Fibroblast of pulmonary artery (primary cell): ENCODE data around the gene CCDC81.
A peak's percentile ranks its signal among the peaks of the same experiment; 100 is the strongest.

Experiments
- DNase-seq: peaks from one replicate; pipeline ENCODE4 v3.0.0-alpha.2; 2010; ENCODE audit warnings: low read depth
- H3K4me3 ChIP-seq: replicated peaks from 2 replicates; pipeline ENCODE4 v1.5.1; 2011; ENCODE audit warnings: low read depth, mild to moderate bottlenecking, control low read depth, low read length, moderate library complexity
- CTCF ChIP-seq: IDR thresholded peaks from 2 replicates; pipeline ENCODE4 v1.5.1; 2011; ENCODE audit warnings: mild to moderate bottlenecking, control low read depth, low read length, inconsistent platforms; ENCODE audit errors: missing control alignments

CCDC81 gene

GRCh38 chr11:86444981-86445380 lies 70.3 kb downstream of the CCDC81 start:
- no peak for TF ChIP-seq CTCF
- DNase-seq = no peak
- no peak overlapping the region for H3K4me3 ChIP-seq

GRCh38 chr11:86446163-86446923 lies 71.7 kb downstream of the CCDC81 start:
- no peak for TF ChIP-seq CTCF
- H3K4me3 ChIP-seq = no peak overlapping the region
- DNase-seq = no peak

- H3K4me3 ChIP-seq = no peak overlapping the region
- DNase-seq = no peak
- TF ChIP-seq CTCF = no peak
These were observed 72.2 kb downstream of the CCDC81 start for GRCh38 chr11:86446924-86447285.

- H3K4me3 ChIP-seq = no peak overlapping the region
- no peak for TF ChIP-seq CTCF
- no peak for DNase-seq
These were observed 73.2 kb downstream of the CCDC81 start for GRCh38 chr11:86447763-86448480.

GRCh38 chr11:86449993-86450629 lies 75.4 kb downstream of the CCDC81 start:
- no peak overlapping the region for H3K4me3 ChIP-seq
- no peak for DNase-seq
- no peak for TF ChIP-seq CTCF

GRCh38 chr11:86453290-86454030 lies 78.8 kb downstream of the CCDC81 start:
- no peak for DNase-seq
- TF ChIP-seq CTCF = peak; percentile 6
- no peak overlapping the region for H3K4me3 ChIP-seq
